GM04503 (cell line): ENCODE results near the gene CNOT6.

Experiments used
- DNase-seq: peaks from one replicate; pipeline ENCODE4 v3.0.0-alpha.2; 2012; ENCODE audit warnings: low read depth

The CNOT6 gene

DNA sequence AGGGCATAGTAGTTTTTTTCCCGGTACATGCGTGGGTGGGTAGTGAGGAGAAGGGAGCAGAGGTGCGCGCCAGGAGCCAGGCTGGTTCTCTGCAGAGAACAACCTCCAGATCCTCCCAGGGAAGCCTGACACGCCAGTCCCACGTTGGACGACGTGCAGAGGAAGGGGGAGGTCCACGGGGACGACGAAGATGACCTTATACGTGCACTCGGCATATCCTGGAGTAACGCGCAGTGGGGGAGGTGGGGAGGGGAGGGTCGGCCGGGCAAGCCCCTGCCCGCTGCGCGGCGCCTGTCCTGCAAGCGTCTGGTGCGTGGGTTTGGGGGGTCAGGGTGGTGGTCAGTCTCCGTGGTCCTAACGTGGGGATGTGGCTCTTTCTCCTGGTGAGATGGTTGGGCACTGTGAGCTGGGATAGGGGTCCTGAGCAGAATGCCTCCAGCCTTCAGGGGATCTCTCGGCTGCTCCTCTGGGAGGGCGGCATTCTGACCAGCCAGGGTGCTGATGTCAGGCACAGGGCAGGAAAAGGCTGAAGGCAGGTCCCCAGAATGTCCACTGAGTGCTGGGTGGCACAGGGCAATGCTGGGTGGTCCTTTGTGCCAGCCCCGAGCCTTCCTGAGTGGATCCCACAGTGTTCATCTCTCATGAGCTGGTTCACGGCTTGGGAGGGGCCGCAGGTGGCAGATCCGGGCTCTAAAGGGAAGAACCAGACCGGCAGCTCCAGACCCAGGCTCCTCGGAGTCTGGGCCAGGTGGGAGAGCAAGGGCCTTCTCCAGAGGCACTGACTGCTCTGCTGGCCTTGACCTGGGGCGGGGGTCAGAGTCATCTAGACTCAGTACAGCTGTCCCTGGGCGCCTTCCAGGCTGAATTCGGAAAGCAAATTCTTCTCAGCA lies 107.7 kb downstream of the CNOT6 start:
- no peak for DNase-seq

DNA sequence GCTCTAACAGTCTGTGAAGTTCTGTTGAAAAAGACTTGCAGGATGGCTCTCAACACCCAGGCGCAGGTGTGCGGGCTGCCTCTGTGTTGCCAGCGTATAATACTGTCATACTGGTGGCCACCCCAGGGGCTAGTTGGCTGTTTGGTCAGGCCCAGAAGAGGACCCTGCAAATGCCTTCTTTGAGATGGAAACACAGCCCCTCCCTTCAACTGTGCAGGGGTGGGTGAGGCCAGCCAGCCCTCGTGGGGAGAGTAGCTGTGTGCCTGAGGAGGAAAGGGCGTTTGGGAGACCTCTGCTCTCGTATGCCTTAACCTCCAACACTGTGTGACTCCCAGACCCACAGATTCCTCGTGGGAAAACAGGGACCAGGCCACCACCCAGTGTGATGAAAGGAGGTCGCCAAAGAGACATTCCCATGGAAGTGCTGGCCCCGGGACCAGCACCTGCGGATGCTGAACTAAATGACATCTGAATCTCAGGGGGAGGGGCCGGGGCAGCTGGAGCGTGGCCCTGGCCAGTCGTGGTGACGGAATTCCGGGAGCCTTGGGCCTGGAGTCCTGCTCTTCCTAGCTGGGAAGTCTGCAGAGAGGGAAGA lies 108.4 kb downstream of the CNOT6 start:
- DNase-seq, result no peak

DNA sequence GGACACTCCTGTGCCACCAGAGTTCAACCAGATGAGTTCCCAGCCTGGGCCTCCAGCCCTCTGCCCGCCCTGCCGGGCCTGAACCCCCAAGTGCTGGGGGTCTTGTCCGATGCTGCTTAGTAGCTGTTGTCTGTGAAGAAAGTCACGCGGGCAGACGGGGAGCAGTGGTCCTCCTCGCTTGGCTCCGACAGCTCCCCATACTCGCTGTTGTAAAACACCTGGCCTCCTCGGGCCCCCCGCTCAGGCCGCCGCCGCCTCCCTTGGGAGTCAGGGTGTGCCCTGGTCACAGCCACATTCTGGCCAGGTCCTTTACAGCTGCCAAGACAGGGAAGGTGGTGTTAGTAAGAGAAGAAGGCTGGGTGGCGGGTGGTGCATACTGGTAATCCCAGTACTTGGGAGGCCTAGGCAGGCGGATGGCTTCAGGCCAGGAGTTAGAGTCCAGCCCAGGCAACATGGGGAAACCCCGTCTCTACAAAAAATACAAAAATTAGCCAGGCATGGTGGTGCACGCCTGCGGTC lies 109.0 kb downstream of the CNOT6 start:
- DNase-seq, result no peak

DNA sequence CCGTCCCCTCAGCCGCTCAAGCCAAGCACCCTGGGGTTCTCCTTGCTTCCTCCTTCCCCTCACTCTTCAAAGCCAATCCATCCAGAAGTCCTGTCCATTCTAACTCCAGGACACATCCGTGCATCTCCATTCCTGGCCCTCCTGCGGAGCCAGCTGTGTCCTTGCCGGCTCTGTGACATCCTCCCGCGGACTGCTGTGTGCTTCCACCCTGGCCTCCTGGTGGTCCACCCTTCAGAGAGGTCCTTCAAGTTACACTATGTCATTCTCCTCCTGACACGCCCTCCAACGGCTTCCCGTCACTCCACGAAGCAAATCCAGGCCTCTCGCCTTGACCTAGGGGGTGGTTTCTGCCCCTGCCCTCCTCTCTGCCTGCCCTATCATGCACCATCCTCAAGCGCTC lies 110.1 kb downstream of the CNOT6 start:
- DNase-seq, result no peak

DNA sequence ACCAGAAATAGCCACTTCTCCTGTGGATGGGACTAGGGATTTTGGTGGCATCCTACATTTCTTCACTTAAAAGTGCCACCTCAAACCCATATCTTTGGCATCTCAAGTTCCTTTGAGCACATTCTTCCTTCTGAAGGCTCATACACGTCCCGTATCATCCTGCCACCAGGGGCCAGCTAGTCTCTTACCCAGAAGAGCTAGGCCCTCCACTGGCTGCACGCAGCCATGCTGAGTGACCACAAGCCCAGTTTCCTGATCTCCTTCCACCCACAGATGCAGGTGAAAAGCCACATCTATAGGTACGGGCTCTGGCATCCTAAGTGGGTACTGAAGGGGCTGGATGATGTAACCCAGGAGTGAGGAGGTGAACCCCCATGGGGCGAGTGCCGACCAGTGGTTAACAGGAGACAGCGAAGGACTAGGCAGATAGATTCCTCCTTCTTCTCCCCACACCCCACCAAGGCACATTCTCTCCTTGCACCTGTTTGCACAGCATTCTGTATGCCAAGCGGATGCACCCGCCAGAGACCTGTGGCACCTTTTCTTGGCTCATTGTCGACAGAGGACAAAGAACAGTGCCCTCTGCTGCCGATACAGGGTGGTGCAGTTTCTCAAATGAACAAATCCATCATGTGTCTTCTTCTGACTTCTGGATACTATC lies 111.5 kb downstream of the CNOT6 start:
- no peak for DNase-seq

DNA sequence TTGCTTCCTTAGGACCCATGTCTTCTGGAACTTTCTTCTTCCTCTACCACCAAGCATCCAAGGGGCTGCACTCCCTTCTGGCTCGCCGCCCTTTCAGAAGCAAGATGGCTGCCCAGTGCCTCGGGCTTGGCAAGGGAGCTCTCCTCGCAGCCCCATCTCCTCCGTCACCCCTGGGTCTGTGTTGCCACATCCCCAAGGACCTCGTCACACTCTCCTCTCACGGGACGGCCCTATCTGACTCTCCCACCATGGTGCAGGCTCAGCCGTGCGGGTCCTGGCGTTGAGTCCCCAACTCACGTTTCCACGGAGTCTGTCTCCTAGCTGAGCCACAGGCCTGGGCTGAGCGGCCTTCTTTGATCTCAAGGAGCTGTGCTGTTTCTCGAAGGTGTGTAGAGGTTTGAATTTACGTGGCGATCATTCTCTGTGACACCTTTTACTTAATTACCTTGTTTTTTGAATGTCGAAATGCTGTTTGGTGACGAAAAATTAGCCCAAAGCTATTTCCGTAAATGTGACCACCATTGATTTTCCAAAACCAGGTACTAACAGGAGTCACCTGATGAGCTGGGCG lies 112.1 kb downstream of the CNOT6 start:
- DNase-seq, result no peak

DNA sequence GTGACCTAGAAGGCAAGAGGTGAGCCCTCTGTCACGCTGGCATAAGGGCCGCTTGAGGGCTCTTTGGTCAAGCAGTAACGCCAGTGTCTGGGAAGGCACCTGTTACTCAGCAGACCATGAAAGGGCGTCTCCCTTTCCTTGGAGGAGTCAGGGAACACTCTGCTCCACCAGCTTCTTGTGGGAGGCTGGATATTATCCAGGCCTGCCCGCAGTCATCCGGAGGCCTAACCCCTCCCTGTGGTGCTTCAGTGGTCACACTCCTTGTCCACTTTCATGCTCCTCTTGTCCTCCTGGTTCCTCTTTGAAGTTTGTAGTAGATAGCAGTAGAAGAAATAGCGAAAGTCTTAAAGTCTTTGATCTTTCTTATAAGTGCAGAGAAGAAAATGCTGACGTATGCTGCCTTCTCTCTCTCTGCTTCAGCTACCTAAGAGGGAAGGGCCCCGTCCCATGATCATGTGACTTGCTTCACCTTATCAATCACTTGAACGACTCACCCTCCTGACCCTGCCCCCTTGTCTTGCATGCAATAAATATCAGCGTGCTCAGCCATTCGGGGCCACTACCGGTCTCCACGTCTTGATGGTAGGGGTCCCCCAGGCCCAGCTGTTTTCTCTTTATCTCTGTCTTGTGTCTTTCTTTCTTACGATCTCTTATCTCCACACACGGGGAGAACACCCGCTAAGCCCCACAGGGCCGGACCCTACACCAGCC lies 113.8 kb downstream of the CNOT6 start:
- DNase-seq, result no peak

DNA sequence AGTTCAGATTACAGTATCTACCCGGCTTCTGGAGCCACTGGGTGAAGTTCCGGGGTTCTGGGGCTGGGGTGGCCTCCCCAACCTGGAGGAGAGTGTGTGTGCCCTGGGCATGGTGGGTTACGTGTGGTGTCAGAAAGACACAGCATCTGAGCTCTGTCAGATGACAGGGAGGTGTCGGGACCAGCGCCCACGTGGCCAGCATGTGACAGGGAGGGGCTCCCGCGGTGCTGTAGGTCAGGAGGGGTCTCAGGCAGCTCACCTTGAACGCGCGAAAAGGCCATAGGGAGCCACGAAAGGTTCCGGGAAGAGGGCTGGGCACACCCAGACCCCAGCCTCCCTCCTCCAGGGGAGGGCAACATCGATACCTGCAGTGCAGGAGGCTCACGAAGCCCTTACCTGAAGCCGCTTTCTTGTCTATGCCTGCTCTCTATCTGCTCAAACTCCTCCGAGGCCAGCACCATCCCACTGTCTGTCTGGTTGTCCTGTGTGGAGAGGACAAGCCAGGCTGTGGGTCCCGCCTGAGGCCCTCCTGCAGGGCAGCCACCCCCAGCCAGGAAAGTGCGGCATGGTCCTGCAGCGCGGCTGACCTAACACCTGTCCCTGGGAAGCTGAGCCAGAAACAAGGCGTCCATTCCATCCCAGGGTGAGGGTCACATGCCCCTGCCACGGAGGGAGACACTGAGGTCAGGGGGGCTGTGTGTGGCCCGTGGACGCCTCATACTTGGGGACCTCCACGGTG lies 114.6 kb downstream of the CNOT6 start:
- DNase-seq, result no peak

DNA sequence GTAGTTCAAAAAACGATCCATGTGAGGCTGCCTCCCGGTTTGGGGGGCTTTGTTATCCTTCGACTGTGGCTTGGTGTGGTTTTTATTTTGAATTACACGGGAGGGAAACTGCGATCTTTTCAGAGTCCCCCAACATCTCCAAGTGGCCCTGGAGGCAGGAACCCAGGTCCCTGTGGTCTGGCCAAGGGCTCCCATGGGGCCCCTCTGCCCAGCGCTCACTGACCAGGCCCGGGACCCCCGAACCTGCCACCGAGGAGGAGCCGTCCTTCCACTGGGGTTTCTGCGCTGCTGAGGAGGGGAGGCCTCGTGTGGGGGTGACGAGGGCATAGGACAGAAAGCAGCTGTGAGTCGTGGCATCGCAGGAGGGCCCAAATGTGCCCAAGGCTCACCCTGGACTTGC lies 115.2 kb downstream of the CNOT6 start:
- no peak for DNase-seq

DNA sequence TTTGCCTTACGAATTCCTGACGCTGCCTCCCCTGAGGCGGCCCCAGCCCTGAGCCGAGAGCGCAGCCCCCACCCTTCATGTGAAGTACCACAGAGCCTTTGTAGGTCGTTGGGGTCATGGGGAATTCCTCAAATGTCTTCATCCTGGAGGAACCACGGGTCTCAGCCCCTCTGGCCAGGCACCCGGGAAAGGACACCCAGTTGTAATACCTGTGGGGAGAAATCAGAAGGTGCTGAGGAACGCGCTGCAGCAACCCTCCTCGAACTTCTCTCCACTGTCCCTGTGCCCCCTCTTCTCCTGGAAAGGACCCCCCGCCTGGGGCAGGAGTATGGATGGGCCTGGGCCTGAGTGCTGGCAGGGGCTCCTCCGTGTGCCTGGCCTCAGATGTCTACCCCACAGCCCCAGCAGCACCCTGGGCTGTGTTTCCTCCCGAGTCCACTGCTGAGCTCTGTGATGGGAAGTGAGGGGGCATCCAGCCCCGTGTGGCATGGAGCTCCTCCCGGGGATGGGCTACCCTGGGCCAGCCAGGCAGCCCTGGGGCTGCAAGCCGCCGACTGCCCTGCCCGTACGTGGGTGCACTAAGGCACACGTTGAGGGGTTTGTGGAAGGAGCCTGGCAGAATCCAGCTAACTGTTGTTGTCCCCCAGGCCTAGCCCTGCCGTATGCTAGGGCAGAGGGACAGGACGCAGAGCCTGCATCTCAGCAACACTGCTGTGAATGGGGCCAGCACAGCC lies 115.8 kb downstream of the CNOT6 start:
- no peak for DNase-seq

DNA sequence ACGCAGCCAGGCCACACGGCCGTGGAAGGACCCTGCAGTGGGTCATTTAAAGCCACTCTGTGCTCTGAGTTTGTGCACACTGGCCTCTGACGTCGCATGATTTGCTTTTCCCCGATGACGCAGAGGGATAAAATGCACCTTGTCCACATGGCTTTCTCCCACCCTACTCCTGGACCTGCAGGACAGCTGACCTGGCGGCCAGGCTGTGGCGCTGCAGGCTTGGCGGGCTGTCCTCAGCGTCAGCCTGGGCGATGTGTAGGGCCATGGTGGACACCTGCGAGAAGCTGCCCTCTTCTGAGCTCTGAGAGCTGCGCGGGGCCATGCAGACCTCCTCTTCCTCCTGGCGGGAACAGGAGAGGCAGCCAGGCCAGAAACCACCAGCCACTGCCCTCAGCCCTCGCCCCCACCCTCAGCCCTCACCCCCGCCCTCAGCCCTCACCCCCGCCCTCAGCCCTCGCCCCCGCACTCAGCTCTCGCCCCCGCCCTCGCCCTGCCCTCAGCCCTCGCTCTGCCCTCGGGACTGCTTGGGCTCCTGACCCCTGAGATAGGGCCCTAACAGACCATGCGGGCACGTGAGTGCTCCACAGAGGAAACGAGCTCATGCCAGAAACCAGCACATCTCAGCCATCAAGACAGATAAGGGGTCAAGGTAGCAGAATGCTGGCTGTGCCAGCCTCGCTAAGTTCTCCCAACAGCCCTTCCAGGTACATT lies 117.1 kb downstream of the CNOT6 start:
- DNase-seq, result no peak

DNA sequence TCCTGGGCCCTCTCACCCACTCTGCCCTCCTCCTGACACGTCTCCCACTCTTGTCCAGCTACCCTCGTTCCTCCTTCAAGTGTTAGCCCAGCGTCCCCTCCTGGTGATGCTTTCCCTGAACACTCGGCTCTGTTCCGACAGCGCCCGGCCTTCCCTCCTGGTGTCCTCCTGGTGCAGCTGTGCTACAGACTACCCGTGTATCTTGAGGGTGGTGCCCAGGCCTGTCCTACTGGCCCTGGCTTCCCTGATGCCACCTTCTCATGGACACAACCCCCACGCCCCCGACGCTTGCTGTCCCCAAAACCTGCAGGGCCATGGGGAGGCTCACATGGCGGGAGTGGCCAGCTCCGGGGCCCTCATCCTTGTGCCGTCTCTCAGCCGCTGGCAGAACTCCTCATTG lies 118.5 kb downstream of the CNOT6 start:
- no peak for DNase-seq

DNA sequence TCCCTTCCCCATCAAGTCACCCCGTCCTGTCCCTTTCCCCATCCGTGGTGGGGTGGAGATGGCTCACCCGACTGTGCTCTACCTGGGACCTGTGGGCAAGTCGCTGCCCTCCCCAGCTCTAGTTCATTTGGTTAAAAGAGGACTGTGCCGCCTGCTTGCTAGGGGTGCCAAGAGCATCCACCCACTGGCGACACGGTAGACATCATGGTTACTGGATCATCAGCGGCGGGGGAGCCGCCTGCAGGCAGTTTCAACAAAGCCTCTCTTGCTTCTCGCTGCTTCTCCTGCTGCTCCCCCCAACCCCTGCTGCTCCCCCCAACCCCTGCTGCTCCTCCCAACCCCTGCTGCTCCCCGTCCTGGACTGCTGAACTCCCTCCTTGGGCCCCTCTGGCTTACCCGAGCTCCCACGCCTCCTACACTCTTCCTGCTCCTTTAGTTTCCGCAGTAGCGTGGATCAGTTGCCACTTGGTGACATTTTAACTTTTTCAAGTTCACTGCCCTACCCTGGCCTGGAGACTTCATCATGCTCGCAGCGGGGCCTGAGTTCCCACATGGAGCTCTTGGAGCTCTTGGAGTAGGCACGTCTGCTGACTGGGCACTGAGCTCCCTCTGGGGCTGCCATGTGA lies 119.1 kb downstream of the CNOT6 start:
- DNase-seq, result no peak

DNA sequence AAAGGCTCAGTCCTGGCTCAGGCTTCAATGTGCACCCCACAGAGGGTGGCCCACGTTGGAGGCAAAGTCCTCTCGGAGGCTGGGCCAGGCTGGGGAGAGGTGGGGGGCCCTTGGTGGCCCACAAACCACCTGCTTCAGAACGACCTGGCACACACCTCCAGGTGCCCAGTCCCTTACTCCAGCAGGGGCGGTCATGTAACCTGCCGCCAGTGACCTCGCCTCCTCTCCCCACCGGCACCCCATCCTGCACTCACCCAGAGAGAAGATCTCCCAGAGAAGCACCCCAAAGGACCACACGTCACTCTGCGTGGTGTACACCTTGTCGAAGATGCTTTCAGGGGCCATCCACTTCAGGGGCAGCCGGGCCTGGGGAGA lies 119.6 kb downstream of the CNOT6 start:
- no peak for DNase-seq

DNA sequence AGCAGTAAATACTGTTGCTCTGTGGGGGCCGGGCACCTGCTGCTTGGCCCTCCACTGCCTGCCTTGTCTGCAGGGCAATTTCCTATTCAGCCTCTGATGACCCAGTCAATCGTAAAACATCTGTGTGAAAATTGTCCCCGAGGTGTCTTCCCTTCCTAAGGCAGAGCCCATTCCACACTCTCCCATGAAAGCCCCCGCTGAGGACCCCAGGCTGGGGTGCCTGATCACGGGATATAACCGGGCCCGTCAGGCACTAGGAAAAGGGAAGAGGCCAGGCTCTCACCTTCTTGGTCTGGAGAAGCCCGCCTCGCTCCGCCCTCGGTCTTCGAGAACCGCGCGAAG lies 124.3 kb downstream of the CNOT6 start:
- DNase-seq, result no peak

DNA sequence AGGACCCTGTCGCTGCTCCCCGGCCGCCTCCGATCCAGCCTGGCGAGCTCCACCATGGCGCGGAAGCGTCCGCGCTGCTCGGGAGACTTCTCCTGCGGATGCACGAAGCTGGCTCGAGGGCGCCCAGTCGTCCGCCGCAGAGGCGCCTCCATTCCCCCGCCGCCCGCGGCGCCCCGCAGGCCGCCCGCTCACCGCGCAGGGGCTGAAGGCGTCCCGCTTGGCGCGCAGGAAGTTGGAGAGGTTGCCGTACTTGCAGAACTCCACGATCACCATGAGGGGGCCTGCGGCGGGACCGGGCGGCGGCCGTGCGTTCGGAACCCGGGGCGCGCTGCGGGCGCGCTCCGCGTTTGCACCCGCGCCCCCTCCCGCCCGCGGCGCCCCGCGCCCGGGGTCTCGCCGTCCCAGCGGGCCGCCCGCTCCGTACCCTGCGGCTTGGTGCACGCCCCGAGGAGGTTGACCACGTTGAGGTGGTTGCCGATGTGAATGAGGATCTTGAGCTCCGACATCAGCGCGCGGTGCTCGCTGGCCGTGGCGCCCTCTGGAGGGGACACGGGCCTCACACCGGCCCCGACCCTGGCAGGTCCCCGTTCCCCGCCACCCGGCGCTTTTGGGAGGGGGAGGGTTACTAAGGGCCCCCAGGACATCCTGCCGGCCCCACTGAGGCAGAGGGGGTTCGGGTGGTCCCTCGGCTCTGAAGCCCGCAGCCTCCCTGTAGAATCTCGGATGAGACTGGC lies 124.8 kb downstream of the CNOT6 start:
- no peak for DNase-seq

DNA sequence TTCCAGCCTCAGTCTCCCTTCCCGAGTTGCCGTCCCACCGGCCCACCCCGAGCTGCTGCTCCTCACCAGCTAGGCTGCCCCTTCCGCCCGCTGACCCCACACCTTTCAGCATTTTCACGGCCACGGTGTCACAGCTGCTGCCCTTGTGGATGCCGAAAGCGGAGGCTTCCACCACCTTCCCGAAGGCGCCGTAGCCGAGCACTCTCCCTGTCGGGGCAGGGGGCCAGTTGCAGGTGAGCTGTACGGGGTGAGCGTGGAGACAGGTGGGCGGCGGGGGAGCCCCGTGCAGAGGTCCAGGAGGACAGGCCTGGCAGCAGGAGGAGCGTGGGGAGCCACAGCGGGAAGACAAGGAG lies 125.4 kb downstream of the CNOT6 start:
- DNase-seq, result no peak

DNA sequence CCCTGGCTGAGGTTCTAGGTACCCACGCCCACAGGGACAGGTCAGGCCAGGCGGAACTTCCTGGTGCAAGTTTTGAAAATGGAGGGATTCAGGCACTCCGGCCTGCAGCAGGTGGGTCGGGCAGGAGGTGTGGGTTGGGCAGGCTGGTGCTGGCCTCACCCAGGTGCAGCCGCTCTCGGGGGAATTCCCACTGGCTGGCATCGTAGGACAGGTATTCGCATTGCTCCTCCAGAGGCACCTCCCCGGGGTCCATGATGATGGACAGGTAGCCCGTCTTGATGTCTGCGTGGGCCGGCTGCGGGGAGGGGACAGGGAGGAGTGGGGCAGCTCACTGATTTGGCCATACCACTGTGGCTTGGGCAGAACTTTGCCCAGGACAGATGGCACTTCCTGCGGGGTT lies 125.8 kb downstream of the CNOT6 start:
- DNase-seq, result no peak

DNA sequence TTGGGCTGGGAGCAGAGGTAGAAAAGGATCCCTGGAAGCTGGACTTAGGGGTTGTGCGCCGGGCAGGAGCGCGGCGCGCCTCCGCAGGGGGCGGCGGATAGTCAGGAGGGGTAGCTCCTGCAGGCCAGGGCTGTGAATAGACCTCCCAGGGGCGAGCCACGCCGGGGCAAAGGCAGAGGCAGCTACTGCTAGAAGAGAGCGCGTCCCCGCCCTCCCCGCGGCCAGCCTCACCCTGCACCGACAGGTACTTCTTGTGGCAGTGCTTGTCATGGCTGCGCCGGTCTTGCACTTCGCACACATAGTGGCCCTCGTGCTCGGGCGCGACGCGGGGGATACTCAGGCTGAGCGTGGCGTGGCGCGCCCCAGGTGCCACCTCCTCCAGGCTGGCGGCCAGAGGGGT lies 127.1 kb downstream of the CNOT6 start:
- DNase-seq, result no peak
